ENCODE data around the gene PSAPL1.

- TF ChIP-seq CTCF (conservative IDR thresholded peaks at IDR 0.05) (no peak), EZH2 (IDR thresholded peaks at IDR 0.05; ENCODE audit: low read depth) (no peak)
These were observed 22.7 kb downstream of the PSAPL1 start for GRCh38 chr4:7411896-7412553.

Measured in PC-9 (cell line).